C4-2B (cell line): ENCODE measurements around the gene MCRS1.

Source experiments
- CTCF ChIP-seq: fragments of 450-650 bp; conservative IDR thresholded peaks from 2 replicates; pipeline ENCODE4 v1.5.1; 2017; ENCODE audit warnings: mild to moderate bottlenecking
- ZFX ChIP-seq: fragments of 450-650 bp; IDR thresholded peaks from 2 replicates; pipeline ENCODE4 v1.6.1; 2017

- TF ChIP-seq CTCF (no peak), ZFX (no peak)
Observed at GRCh38 chr12:49533331-49533730, 34.6 kb downstream of the MCRS1 start.
